MCF 10A (cell line): Measurements from ENCODE around the gene LHX1. TPM values are rescaled to one million over a fixed set of nuclear protein-coding genes. Genes with fewer than 3 reads are reported as not detected.

ENCODE experiments used
- BruUV-seq: library from RNA; stranded (reverse); fragments of 400-500 nt; replicated peaks from 2 replicates; lab custom pipeline; 2021; lab: Mats Ljungman, UMichigan
- CTCF ChIA-PET: fragments of 300-600 bp; sonication (Branson Sonifier 250); formaldehyde crosslinking; extraction: SDS; loops from one replicate; lab custom pipeline; 2021; ENCODE audit warnings: antibody characterized with exemption, inconsistent platforms; lab: Yijun Ruan, JAX
- POLR2A ChIA-PET: fragments of 300-600, 350-650 bp; sonication (Branson Sonifier 250); formaldehyde crosslinking; extraction: SDS; loops from one replicate; lab custom pipeline; 2020; ENCODE audit warnings: antibody characterized with exemption, inconsistent platforms; lab: Yijun Ruan, JAX
- DNase-seq: peaks from one replicate; pipeline ENCODE4 v3.0.0-alpha.2; 2018; ENCODE audit not compliant: unreplicated experiment
- H3K27ac Mint-ChIP-seq: one replicate; pipeline ENCODE4 v1.8.0; 2022; ENCODE audit warnings: mild to moderate bottlenecking, low read depth, mixed read lengths; ENCODE audit not compliant: unreplicated experiment
- H3K27me3 Mint-ChIP-seq: one replicate; pipeline ENCODE4 v1.8.0; 2022; ENCODE audit warnings: mixed read lengths; ENCODE audit not compliant: insufficient read depth, unreplicated experiment
- H3K36me3 Mint-ChIP-seq: one replicate; pipeline ENCODE4 v1.8.0; 2022; ENCODE audit warnings: mild to moderate bottlenecking, moderate library complexity, mixed read lengths; ENCODE audit not compliant: insufficient read depth, unreplicated experiment
- H3K4me1 Mint-ChIP-seq: one replicate; pipeline ENCODE4 v1.8.0; 2022; ENCODE audit warnings: mixed read lengths; ENCODE audit not compliant: insufficient read depth, unreplicated experiment
- H3K4me3 Mint-ChIP-seq: one replicate; pipeline ENCODE4 v1.8.0; 2022; ENCODE audit warnings: mild to moderate bottlenecking, moderate library complexity, mixed read lengths; ENCODE audit not compliant: unreplicated experiment
- H3K9me3 Mint-ChIP-seq: one replicate; pipeline ENCODE4 v1.8.0; 2022; ENCODE audit warnings: mixed read lengths; ENCODE audit not compliant: unreplicated experiment
- CTCF ChIP-seq: fragments of 200-600 bp; IDR thresholded peaks from one replicate; pipeline ENCODE4 v1.8.0; 2022; ENCODE audit warnings: antibody characterized with exemption, mild to moderate bottlenecking; ENCODE audit not compliant: unreplicated experiment
- intact Hi-C: fragments of 100-400 bp; cut with micrococcal nuclease; formaldehyde crosslinking; loops from 2 replicates; pipeline ENCODE4 v1.14.1; 2022
- total RNA-seq: library from RNA; stranded (reverse); gene quantifications from 2 replicates; pipeline ENCODE4 v1.2.3, GENCODE V29; 2022

Gene LHX1
- total RNA-seq, 1 experiment from 2014 or later: not detected

GRCh38 chr17:36977568-36977967 is 40.3 kb downstream of the LHX1 start:
- no peak for DNase-seq
- Mint-ChIP-seq H3K36me3 (peaks cover 9% of the 10 kb centered on the region), H3K4me3 (no peak overlapping the region), H3K4me1 (peaks cover 36% of the 10 kb centered on the region), H3K27me3 (no peaks in the 10 kb centered on the region), H3K27ac (no peak overlapping the region), H3K9me3 (no peaks in the 10 kb centered on the region)
- no TSS peak for BruUV-seq
- TF ChIP-seq CTCF: no peak
- POLR2A ChIA-PET: no interaction called here
- intact Hi-C loops: no loop called here
- CTCF ChIA-PET: interaction anchor here (0.6 kb wide), 1 partner anchor 12 kb away, joined by 3 read pairs; no protein-coding TSS in a partner anchor

- H3K36me3 Mint-ChIP-seq: peaks cover 9% of the 10 kb centered on the region
- H3K27ac Mint-ChIP-seq: peak overlapping the region; percentile 63
- no peak overlapping the region for H3K4me3 Mint-ChIP-seq
- no TSS peak for BruUV-seq
- intact Hi-C loops: no loop called here
- CTCF ChIA-PET: interaction anchor here (0.6 kb wide), 1 partner anchor 346 kb away, joined by 4 read pairs; no protein-coding TSS in a partner anchor
- H3K9me3 Mint-ChIP-seq: no peaks in the 10 kb centered on the region
- no peaks in the 10 kb centered on the region for H3K27me3 Mint-ChIP-seq
- DNase-seq: peak; percentile 26
- no peak for TF ChIP-seq CTCF
- peaks cover 27% of the 10 kb centered on the region for H3K4me1 Mint-ChIP-seq
- POLR2A ChIA-PET: interaction anchor here (0.6 to 2.4 kb wide), 4 partner anchors 12 to 1201 kb away, joined by 3 to 12 read pairs (median 5); partner anchors contain the start of gene AATF
These were observed 41.7 kb downstream of the LHX1 start for GRCh38 chr17:36978810-36979564.

- peaks cover 9% of the 10 kb centered on the region for H3K36me3 Mint-ChIP-seq
- H3K27ac Mint-ChIP-seq: peak overlapping the region; percentile 63
- H3K4me3 Mint-ChIP-seq: no peak overlapping the region
- intact Hi-C loops: no loop called here
- ChIA-PET POLR2A (interaction anchor here (1.2 to 2.4 kb wide), 3 partner anchors 12 to 30 kb away, joined by 3 to 12 read pairs (median 7); partner anchors contain the start of gene AATF), CTCF (interaction anchor here (0.6 kb wide), 1 partner anchor 345 kb away, joined by 4 read pairs; no protein-coding TSS in a partner anchor)
- BruUV-seq: no TSS peak
- no peak for DNase-seq
- H3K9me3 Mint-ChIP-seq: no peaks in the 10 kb centered on the region
- H3K4me1 Mint-ChIP-seq: peaks cover 27% of the 10 kb centered on the region
- no peaks in the 10 kb centered on the region for H3K27me3 Mint-ChIP-seq
- TF ChIP-seq CTCF: no peak
These were observed 42.3 kb downstream of the LHX1 start for GRCh38 chr17:36979565-36979941.

GRCh38 chr17:36980280-36980761 is 43.0 kb downstream of the LHX1 start:
- Mint-ChIP-seq H3K4me1 (peaks cover 27% of the 10 kb centered on the region), H3K27me3 (no peaks in the 10 kb centered on the region), H3K4me3 (no peak overlapping the region), H3K9me3 (no peaks in the 10 kb centered on the region), H3K27ac (peak overlapping the region; percentile 63), H3K36me3 (peaks cover 15% of the 10 kb centered on the region)
- intact Hi-C loops: no loop called here
- CTCF ChIA-PET: no interaction called here
- POLR2A ChIA-PET: interaction anchor here (0.7 to 2.4 kb wide), 5 partner anchors 10 to 132 kb away, joined by 3 to 12 read pairs (median 4); partner anchors contain the start of gene AATF
- no peak for TF ChIP-seq CTCF
- no TSS peak for BruUV-seq
- DNase-seq: peak; percentile 62
